Measurements from ENCODE around the gene PLIN4. TPM values are rescaled to one million over a fixed set of nuclear protein-coding genes. Genes with fewer than 3 reads are reported as not detected.
A peak's percentile ranks its signal among the peaks of the same experiment; 100 is the strongest.

PLIN4 gene
- total RNA-seq, 2 donors from 2014 or later, result 0.47 to 6.3 TPM

- H3K4me3 ChIP-seq, result no peak overlapping the region
- TF ChIP-seq, protein P1, sequence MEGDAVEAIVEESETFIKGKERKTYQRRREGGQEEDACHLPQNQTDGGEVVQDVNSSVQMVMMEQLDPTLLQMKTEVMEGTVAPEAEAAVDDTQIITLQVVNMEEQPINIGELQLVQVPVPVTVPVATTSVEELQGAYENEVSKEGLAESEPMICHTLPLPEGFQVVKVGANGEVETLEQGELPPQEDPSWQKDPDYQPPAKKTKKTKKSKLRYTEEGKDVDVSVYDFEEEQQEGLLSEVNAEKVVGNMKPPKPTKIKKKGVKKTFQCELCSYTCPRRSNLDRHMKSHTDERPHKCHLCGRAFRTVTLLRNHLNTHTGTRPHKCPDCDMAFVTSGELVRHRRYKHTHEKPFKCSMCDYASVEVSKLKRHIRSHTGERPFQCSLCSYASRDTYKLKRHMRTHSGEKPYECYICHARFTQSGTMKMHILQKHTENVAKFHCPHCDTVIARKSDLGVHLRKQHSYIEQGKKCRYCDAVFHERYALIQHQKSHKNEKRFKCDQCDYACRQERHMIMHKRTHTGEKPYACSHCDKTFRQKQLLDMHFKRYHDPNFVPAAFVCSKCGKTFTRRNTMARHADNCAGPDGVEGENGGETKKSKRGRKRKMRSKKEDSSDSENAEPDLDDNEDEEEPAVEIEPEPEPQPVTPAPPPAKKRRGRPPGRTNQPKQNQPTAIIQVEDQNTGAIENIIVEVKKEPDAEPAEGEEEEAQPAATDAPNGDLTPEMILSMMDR (IDR thresholded peaks at IDR 0.05), result no peak
- intact Hi-C loops (cut with DNase I), result no loop called here
- H3K27ac ChIP-seq, result no peak overlapping the region
- H3K36me3 ChIP-seq, result no peaks in the 10 kb centered on the region
- no peak overlapping the region for H3K9ac ChIP-seq (ENCODE audit: low read depth in 2 of 2, low read length in 2 of 2)
- no peaks in the 10 kb centered on the region for H3K27me3 ChIP-seq
- DNase-seq, result no peak
- no peaks in the 10 kb centered on the region for H3K4me1 ChIP-seq
- H3K9me3 ChIP-seq, result no peaks in the 10 kb centered on the region
These were observed 23.0 kb upstream of the PLIN4 start for GRCh38 chr19:4541114-4541805.

- peak; percentile 91 for DNase-seq
- intact Hi-C loops (cut with DNase I), result no loop called here
- Histone ChIP-seq H3K9ac (ENCODE audit: low read depth in 2 of 2, low read length in 2 of 2) (peak within 1 kb of the TSS in 1 of 2 donors; percentile 76), H3K4me3 (peak within 1 kb of the TSS; percentile 28), H3K9me3 (no peaks in the 10 kb centered on the region), H3K36me3 (no peaks in the 10 kb centered on the region), H3K27me3 (no peaks in the 10 kb centered on the region), H3K27ac (peak within 1 kb of the TSS; percentile 82), H3K4me1 (no peaks in the 10 kb centered on the region)
- TF ChIP-seq, protein P1 (IDR thresholded peaks at IDR 0.05), result no peak
These were observed 21.7 kb upstream of the PLIN4 start, which contains the start of gene LRG1 for GRCh38 chr19:4539693-4540581. Gene LRG1, minus strand, starts transcription at chr19:4540036. Its CDS starts 23 bp downstream, at chr19:4540013.

GRCh38 chr19:4539169-4539692 is 20.9 kb upstream of the PLIN4 start:
- H3K4me3 ChIP-seq, result peak overlapping the region; percentile 28
- intact Hi-C loops (cut with DNase I), result no loop called here
- H3K36me3 ChIP-seq, result no peaks in the 10 kb centered on the region
- H3K27ac ChIP-seq, result peak overlapping the region; percentile 82
- TF ChIP-seq, protein P1 (IDR thresholded peaks at IDR 0.05), result no peak
- H3K4me1 ChIP-seq, result no peaks in the 10 kb centered on the region
- no peaks in the 10 kb centered on the region for H3K9me3 ChIP-seq
- H3K27me3 ChIP-seq, result no peaks in the 10 kb centered on the region
- peak overlapping the region in 1 of 2 donors; percentile 76 for H3K9ac ChIP-seq (ENCODE audit: low read depth in 2 of 2, low read length in 2 of 2)
- DNase-seq, result no peak

GRCh38 chr19:4538601-4538954 is 20.3 kb upstream of the PLIN4 start:
- intact Hi-C loops (cut with DNase I), result no loop called here
- no peak for DNase-seq

More at GRCh38 chr19:4538601-4538954, 20.3 kb upstream of the PLIN4 start:
- H3K9ac ChIP-seq (ENCODE audit: low read depth in 2 of 2, low read length in 2 of 2), result no peak overlapping the region
- TF ChIP-seq, protein P1 (IDR thresholded peaks at IDR 0.05), result no peak
- no peaks in the 10 kb centered on the region for H3K4me1 ChIP-seq
- no peak overlapping the region for H3K4me3 ChIP-seq
- no peaks in the 10 kb centered on the region for H3K36me3 ChIP-seq
- no peaks in the 10 kb centered on the region for H3K27me3 ChIP-seq
- no peak overlapping the region for H3K27ac ChIP-seq
- H3K9me3 ChIP-seq, result no peaks in the 10 kb centered on the region
